Activated naive CD4-positive, alpha-beta T cell treated with anti-CD3 and anti-CD28 coated beads, Interleukin-2, amount 50 U/mL, for 16 hours (primary cell): ENCODE data around the gene GSG1L2.

ENCODE experiments used
- DNase-seq: peaks from one replicate; pipeline ENCODE4 v3.0.0-alpha.2; 2020

Gene GSG1L2

DNA sequence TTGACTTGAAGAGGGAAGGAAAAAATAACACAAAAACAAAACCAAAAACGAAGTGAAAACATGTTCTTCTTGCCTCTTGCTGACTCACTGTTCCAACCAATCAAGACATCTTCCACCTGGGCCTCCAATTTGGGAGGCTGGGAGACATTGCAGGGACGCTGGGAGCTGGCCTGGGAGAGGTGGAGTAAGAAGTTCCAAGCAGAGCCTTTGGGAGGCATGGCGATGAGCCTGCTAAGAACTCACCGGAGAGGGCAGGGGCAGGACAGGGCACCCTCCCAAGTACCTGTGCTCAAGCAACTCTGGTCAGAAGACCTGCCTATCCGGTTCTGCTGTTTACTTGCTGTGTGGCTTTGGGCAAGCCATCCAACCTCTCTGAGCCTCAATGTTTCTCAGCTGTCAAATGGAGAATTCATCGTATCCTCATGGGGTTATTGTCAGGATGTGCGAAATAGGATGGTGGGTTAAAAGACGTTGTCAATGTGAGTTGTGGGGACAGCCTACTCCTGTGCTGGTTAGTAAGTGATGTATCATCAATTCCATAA lies 3.0 kb upstream of the GSG1L2 start:
- DNase-seq, result no peak

DNA sequence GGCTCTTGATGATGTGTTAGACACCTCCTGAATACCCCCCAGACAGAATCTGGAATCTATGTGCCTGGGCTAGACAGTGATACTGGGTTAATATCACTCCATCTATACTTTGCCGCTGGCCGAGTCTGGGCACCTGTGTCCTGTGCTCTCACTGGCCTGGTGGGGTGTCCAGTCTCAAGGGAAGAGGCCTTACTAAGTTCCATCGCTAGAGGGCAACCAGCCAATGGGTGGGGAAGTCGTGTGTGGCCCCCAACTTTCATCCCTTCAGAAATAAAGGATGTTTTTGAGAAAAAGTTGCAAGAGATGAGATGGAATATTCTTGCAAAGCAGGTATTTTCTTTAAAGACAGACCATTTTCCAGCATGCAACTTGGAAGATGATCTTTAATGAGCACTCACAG lies 2.2 kb upstream of the GSG1L2 start:
- no peak for DNase-seq

DNA sequence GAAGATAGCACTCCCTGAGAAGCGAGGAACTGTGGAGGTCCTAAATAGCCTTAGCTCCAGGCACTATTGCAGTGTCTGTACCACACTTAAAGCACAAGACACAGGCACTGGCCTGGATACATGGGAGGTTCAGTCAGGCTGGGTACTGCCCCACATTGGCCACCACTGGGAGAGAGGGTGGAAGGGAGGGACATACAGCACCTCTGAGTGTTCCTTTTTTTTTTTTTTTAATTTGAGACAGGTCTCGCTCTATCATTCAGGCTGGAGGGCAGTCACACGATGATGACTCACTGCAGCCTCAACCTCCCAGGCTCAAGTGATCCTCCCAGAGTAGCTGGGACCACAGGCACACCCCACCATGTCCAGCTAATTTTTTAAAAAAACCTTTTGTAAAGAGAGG lies 1.4 kb downstream of the GSG1L2 start:
- no peak for DNase-seq

DNA sequence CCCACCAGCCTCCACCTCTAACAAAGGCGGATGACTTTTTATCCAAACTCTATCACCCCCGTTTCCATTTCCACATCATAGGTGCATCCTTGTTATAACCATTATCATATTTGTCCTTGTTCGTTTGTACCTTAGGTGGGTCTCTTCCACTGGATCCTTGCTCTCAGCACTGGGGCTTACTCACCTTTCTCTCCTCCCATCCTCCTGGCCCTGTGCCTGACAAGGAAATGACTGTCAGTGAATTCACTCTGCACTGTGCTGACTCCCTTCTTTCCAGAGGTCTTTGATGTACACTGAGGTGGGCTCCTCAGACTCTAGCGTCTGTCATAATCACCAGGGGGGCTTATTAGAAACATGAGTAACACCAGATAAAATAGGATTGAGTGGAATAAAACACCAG lies 3.1 kb downstream of the GSG1L2 start:
- no peak for DNase-seq

DNA sequence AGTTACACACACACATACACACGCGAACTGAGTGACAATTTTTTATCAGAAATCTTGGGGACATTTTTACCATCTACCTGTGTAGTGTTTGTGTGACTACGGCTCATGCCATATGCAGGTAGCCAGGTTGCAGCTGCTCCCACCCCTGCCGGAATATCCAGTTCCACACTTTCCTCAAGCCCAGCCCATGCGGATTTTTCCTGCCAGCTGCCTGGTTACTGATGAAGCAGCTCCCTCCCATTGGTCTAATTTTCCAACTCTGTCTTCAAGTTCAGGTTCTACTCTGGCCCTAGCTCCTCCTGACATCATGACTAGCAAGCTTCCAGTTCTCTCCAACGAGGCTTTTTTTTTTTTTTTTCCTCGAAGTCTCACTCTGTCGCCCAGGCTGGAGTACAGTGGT lies 4.8 kb downstream of the GSG1L2 start:
- no peak for DNase-seq

DNA sequence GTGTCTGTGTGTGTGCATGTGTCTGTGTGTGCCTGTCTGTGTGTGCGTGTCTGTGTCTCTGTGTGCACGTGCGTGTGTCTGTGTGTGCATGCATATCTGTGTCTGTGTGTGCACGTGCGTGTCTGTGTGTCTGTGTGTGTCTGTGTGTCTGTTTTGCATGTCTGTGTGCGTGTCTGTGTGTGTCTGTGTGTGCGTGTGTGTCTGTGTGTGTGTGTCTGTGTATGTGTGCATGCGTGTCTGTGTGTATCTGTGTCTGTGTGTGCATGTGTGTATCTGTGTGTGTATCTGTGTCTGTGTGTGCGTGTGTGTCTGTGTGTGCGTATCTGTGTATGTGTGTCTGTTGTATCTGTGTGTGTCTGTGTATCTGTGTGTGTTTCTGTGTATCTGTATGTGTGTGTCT lies 5.4 kb downstream of the GSG1L2 start:
- no peak for DNase-seq

DNA sequence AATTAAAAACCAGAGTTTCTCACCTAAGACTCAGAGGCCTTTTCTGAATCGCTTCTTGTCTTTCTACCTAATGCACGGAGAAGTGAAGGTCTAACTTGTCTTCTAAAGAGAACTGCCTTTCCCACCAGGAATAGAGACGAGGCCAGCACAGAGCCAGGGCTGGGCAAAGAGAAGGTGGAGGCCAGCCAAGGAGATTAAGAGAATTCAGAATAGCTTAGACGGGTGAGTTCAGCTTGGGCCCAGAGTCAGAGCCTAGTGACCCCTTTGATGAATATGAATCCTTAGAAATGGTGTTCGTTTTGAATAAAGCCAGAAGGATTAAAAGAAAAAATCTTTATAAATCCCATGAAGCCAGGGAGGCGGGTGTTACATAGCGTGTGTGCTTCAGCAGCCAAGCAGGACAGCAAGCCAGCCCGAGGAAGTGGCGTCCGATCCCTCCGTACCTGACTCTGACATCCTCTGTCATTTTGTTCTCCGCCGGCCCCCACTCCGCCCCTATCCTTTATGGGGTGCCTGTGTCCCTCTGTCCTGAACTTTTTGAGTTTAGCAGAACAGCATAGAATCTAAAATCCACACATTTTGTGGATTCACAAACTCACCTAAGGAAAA lies 7.4 kb downstream of the GSG1L2 start:
- DNase-seq, result no peak

DNA sequence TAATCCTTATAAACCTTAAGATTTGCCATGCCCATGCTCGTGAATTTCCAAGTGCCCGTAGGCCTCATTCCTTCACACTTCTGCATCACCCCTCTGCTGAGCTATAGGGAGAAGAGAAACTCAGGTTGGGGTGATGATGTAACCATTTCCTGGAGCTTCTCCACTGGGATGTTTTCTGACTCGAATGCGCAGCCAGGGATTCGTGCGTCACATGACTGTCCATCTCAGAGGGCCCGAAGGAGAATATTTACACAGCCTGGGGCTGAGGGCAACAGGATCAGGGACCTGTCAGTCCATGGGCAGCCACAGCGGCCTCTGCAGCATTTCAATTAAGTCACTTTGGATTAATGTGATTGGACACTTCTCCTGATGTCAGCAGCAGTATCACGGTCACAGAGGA lies 8.7 kb downstream of the GSG1L2 start:
- no peak for DNase-seq

DNA sequence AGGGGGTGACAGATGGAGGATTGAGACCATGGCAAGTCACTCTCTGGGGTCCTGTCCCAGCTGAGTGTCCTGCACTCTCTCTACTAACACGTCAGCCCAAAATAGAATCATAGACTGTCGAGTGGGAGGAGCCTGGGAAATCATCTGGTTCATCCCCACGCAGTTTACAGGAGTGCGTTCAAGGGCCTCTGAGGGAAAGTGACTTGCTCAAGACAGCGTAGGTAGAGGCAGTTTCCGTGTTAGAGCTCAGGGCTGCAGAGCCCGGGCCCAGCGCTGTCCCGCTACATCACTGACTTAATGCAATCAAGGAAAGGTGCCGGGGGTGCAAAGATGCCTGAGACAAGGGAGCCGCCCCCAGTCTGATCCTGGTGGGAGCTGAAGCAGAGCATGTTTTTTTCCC lies 10.3 kb downstream of the GSG1L2 start:
- DNase-seq, result no peak

DNA sequence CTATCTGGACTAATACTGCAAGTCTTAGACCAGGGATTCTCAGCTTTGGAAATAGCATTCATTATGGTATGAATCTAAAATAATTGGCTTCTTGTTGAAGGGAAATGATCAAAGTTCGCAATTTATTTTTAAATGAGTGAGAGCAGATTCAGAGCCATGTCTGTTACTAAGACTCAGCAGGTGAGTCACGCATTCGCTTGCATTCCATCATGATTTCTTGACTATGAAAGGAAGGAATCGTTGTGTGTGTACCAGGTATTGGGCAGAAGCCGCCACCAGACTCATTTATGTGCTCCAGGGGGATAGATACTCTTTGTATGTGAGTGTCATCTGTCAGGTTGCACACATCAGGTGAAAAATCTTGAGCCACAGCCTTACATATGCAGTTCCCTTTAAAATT lies 10.8 kb downstream of the GSG1L2 start:
- DNase-seq, result no peak

DNA sequence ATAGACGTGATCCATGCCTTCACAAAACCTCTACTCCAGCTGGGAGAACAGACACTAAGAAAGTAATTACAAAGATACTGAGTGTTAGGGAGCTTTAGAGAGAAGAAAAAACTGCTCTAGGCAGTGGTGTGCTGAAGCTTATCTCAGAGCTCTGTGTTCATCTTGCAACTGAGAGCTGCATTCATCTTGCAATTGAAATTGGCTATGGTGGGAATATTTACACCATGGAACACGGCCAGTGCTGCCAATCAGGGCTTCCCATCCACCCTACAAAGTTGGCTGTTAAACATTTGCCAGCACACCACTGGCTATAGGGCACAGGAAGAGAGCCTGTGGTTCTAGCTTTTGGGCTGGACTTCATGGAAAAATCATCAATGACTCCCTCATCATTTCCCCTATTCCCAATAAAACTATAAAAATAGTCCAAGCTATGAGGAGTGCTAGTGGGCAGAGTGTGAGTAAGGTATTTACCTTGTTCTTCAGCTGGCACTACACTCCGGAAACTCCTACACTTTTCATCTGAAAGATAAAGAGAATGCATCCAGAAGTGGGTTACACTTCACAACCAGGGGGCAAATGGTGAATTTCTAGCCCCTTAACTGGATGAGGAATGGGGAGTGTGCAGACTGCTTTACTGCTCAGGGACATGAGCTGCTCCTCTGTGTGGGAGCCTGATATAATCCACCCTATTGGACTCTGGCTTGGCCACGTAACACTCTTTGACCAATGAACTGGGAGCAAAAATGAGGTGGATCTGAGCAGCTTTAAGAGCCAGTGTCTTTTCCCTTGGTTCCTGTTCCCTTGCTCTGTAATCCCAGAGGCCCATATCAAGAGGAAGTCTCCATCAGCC lies 11.6 kb downstream of the GSG1L2 start:
- no peak for DNase-seq

DNA sequence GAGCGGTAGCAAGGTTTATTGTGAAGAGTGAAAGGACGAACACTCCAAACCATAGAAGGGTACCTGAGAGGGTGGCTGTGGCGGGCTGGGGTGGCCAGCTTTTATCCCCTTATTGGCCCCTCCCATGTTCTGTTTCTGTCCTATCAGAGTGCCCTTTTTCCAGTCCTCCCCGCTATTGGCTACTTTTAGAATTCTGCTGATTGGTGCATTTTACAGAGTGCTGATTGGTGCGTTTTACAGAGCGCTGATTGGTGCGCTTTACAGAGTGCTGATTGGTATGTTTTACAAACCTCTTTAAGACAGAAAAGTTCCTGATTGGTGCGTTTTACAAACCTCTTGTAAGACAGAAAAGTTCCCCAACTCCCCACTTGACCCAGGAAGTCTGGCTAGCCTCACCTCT lies 12.5 kb downstream of the GSG1L2 start:
- no peak for DNase-seq

DNA sequence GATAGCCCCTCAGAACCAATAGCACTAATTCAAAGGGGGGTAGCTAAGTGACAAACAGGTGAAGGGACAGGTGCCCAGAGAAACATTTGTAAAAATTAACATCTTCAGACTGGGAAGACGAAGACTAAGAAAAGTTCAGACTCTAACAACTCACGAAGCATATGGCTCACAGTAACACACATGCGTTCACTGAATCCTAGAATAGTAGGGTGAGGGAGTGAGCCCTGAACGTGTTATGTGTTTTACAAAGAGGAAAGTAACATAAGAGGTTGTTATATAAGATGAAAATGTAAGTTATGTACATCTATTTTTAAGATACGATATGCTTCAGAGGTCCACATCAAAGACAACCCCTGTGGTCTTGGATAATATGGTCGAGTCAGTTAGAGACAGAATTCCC lies 15.2 kb downstream of the GSG1L2 start:
- no peak for DNase-seq

DNA sequence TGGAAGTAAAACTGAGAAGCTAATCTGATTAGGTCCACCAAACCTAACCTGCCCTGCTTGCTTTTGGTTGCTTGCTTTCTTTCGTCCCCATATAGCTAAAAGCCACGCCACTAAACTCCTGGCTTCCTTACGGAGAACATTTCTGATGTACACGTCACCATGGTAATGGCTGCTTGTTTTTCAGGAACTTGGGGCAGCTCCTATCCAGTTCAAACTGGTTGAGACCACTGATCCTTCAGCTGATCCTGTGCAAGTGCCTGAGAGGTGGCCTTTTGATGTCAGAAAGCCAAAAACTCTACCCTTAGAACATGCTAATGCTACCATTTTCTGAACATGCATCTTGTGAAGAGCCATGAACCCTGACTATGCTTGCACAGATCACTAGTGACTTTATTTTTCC lies 16.1 kb downstream of the GSG1L2 start:
- DNase-seq, result no peak

DNA sequence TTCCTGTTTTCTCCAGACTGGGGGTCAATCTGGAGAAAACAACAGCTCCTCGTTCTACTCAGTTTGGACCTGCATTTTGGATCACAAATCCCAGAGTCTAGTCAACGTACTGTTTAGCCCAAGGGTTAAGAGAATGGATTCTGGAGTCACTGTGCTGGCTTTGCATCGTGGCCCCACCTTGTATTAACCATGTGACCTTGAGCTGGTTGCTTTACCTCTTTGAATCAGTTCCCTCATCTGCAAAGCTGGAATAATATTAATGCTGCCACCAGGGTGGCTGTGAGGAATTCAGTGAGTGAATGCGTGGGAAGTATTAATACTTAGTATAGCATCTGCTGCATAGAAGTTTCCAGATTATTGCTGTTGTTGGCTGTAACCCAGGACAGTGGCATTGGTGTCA lies 19.2 kb downstream of the GSG1L2 start:
- no peak for DNase-seq

DNA sequence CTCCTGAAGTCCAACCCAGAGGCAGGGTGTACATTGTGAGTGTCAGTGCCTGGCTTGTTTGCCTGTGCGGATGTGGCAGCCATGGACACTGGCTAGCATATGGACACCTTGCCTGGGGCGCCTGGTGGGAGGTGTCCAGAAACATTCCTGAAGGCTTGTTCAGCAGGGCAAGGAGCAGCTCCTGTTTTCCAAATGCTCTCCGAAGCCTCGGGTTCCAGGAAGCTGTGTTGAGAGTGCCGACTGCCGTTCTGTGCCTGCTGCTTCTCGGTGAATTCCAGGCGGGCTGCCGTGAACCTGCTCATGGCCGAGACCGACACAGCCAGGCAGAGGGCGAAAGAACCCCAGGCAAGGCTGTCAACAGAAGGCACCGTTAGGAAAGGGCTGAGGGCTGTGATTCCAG lies 19.6 kb downstream of the GSG1L2 start:
- no peak for DNase-seq

DNA sequence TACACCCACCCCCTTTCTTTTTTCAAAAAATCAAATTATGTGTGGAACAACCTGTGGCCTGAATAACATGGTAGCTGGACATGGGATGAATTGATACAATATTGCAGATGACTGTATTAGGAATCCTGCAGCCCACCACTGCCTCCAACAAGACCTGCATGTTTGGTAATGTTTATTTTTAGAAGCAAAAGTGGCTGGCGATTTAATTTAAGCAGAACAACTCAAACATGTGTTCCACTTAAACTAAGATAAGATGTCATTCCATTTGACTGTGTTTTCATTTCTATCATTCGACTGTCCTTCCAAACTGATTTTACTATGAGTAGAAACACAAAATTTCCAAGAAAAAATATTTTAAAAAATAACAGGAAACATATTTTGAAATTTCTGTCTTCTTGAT lies 20.4 kb downstream of the GSG1L2 start:
- no peak for DNase-seq

DNA sequence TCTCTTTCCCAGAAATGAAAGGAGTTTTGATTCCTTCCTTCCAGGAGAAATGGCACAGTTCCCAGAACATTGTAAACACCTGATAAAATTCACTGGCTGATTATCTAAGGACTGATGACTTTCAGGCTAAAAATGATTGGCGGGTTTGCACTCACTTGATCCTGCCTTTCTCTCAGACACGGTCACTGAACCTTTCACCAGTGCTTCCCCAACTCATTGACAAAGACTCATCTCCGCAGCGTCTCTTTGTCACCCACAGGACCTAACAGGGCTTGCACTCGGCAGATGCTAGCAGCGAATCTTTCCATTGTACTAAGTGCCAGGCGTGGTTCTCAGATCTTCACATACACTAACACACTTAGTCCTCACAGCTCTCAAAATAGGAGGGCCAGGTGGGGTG lies 23.2 kb downstream of the GSG1L2 start:
- DNase-seq, result no peak

DNA sequence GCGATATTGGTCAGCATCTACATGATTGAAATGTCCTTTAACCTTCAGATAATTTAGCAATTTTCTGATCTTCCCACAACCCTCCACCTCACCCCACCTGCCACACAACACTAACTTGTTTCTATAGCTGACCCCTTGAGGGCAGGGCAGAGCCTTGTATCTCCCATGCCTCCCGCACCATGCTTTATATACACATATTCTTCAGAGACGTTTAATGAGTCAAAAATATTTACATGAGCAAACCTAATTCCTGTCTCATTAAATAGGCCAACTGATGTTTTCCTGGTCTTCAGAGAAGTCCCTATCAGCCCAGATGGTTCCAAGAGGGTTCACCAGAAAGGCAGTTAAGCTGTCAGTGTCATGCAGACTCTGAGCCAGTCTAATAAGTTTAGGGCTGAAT lies 23.9 kb downstream of the GSG1L2 start:
- no peak for DNase-seq

DNA sequence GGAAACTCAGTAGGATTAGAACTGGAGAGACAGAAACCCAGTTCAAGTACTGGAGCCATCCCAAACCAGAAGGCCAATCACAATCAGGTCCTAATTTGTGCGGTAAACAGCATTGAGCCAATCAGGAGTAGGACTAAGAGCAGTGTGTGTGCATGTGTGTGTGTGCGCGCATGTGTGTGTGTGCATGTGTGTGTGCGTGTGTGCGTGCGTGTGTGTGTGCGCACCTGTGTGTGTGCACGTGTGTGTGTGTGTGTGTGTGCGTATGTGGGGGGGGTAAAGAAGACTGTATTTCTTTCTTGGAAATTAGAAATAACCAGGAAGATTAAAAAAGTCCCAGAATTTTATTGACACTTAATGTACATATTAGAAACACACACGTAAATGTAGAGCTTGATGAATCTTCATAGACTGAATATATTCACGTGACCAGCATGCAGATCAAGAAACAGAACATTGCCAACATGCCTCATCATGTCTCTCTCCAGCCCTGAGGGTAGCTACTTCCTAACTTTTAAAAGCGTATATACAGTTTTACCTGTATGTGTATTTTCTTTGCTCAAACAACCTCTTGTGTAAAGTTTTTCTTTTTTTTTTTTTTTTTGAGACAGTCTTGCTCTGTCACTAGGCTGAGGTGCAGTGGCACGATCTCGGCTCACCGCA lies 29.6 kb downstream of the GSG1L2 start:
- DNase-seq, result no peak

DNA sequence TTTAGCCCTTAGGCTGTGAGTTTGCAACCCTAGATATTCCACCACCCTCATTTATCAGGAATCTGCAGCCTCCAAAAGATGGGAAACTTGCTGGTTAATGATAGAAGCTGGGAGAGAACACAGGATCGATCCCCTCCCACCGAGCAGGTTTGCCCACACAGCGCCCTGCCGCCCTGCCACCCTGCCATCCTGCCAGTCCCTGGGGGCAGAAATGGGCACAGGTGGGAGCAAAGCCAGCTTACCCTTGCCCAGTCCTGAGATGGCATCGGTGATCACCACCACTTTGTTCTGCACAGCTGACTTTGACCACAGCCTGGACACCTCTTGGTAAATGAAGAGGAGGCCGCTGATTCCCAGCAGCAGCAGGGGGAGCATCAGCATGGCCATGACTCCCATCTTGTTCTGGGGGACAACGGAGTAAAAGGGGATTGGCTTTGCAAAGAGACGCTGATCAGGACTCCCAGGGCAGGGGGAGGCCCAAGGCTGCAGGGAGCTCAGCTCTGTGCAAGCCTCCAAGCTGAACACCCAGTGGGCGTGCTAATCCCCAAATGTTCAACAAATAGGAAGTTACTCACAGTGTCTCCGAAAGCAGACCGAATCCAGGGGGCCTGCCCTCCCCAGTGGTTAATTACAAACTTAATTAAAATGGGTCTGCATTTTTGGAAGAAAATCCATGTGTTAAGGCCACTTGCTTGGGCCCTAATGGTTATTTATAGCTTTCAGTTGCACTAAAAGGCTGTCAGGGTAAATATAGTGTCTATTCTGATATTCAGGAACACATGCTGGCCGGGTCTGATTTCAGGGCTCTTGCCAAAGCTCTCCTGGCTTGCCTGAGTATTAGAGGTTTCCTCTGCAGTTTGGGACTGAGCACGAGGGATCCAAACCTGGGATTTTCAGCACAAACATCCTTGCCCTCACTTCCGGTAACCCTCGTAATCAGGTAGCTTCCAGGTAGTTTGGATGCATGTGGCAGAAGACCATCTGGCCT lies 30.7 kb downstream of the GSG1L2 start, which contains the start of gene DHRS7C:
Gene DHRS7C (minus strand): TSS at position 704 of the 988 bp plus-strand sequence. CDS start 308 bp downstream, at position 396.
- no peak for DNase-seq

DNA sequence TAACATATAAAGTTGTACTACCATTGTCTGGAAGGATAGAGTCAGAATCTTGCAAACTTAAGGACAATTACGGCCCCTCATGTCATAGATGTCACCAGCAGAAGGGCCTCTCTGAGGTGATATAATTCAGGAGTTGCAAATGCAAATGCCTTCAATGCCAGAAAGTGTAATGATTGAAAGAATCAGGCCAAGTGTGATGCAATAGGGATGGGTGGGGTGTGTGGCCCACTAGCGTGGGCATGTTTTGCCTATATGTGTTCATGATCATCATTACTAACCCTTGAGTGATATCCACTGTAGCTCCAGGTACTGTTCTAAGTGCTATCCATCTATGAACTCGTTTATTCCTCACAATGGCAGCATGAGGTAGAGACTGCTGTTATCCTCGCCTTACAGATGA lies 31.6 kb downstream of the GSG1L2 start:
- no peak for DNase-seq

DNA sequence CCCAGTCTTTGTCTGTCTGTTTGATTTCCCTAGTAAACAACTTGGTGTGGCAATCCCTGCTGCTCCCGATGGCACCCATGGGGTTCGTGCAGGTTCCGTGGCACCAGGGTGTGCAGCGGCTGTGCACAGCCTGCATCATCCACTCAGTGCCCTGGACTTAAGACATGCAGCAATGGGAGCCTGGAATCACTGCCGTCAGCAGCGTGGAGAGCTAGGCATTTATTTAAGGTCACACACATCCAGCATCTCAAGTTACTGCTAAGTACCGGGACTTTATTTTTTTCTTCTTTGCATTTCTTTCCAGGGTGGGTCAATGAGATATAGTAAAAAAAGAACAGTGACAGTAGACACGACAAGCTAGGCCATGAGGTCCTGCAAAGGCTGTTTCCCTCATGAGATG lies 33.3 kb downstream of the GSG1L2 start:
- DNase-seq, result no peak
